ENCODE measurements around the gene TLL1. TPM values are rescaled to one million over a fixed set of nuclear protein-coding genes. Genes with fewer than 3 reads are reported as not detected.

Gene TLL1
- polyA plus RNA-seq, 2 of the 4 experiments (the other 2 are of a cell fraction) = 0.01 to 0.13 TPM

DNA sequence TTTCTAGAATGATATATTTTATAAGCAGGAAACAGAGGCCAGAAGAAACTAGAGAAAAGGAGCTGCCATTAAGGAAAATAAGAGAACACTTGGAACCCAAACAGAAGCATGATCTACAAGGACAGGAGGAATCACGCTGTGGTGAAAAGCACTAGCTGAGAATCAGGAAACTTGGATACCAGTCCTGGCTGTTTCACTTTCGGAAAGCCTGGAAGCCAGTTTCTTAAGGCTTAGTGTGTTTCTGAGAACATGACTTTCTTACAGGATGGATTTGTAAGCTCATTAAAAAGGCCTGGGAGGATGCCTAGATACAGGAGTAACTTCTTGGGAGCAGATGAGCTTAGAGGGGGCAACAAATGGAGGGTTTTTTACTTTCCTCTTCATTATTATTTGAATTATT is 36.9 kb downstream of the TLL1 start (continued):
- no peak for TF ChIP-seq POLR2AphosphoS2 (conservative IDR thresholded peaks at IDR 0.05; ENCODE audit: low read length)

DNA sequence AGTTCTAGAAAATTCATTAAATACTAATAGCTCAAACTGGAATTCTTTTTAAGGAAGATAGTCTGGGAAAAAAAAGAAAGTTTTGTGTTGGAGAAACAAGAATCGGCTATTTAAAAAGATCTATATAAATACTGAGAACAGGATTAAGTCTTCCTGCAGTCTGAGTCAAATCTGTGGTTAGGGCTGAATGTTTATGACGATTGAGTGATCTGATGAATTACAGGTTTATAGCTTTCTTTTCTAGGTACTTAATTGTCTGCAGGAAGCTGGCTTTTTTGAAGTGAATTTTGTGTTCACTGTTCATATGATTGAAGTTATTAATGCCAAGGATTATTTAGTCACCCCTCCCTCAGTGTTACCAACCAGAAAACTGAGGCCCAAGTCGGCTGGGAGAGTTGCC is 42.2 kb downstream of the TLL1 start:
- WGBS (ENCODE audit: missing lambda C conversion rate) = 6% methylated on average over 3 of the region's 3 CpGs

DNA sequence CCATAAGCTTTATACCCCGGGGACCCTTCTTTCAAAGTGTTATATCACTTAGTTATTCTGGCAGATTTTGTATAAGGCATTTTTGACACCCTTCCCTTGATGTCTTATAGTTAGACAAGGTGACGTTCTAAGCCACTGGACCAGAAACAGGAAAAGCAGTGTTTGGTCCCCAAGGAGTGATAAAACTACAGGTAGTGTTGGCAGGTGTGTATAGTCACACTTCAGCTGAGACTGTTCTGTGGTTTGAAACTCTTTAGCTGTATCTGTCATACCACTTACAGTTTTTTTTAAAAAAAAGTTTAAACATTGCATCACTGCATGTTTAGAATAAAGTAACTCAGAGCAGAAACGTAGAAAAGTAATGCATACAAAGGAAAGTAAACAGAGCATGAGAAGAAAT is 48.5 kb downstream of the TLL1 start:
- Histone ChIP-seq H3K4me1 (no peaks in the 10 kb centered on the region), H3K4me3 (no peak overlapping the region), H3K4me2 (no peak overlapping the region), H3K9me3 (no peaks in the 10 kb centered on the region), H3K27ac (no peak overlapping the region)
- CTCF ChIA-PET = no interaction called here
- TF ChIP-seq CEBPB (IDR thresholded peaks at IDR 0.05) (no peak), RARB (CRISPR knock-in tag; IDR thresholded peaks at IDR 0.05) (no peak), BHLHE40 (IDR thresholded peaks at IDR 0.05; ENCODE audit: low read depth, low read length) (no peak), MAFK (IDR thresholded peaks at IDR 0.05; ENCODE audit: partially characterized antibody) (no peak), CBX2 (IDR thresholded peaks at IDR 0.05; ENCODE audit: borderline replicate concordance, low read depth) (no peak), EHMT2 (IDR thresholded peaks at IDR 0.05; ENCODE audit: low read depth) (no peak), JUNB (IDR thresholded peaks at IDR 0.05) (no peak), HDAC2 (IDR thresholded peaks at IDR 0.05) (no peak), JUN (IDR thresholded peaks at IDR 0.05) (no peak), CBX8 (IDR thresholded peaks at IDR 0.05) (no peak), POLR2AphosphoS2 (conservative IDR thresholded peaks at IDR 0.05; ENCODE audit: low read length) (no peak), RFX5 (IDR thresholded peaks at IDR 0.05) (no peak), POLR2A (IDR thresholded peaks at IDR 0.05; ENCODE audit: low read length) (no peak), NR3C1 (IDR thresholded peaks at IDR 0.05) (no peak), FOSL2 (IDR thresholded peaks at IDR 0.05) (no peak), FOSL2 (CRISPR knock-in tag; IDR thresholded peaks at IDR 0.05) (no peak), ZFP36 (IDR thresholded peaks at IDR 0.05; ENCODE audit: borderline replicate concordance, partially characterized antibody) (no peak)
- TF ChIP-seq, protein P1, sequence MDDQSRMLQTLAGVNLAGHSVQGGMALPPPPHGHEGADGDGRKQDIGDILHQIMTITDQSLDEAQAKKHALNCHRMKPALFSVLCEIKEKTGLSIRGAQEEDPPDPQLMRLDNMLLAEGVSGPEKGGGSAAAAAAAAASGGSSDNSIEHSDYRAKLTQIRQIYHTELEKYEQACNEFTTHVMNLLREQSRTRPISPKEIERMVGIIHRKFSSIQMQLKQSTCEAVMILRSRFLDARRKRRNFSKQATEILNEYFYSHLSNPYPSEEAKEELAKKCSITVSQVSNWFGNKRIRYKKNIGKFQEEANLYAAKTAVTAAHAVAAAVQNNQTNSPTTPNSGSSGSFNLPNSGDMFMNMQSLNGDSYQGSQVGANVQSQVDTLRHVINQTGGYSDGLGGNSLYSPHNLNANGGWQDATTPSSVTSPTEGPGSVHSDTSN (IDR thresholded peaks at IDR 0.05) = no peak
- POLR2A ChIA-PET = no interaction called here
- 3% methylated on average over 3 of the region's 3 CpGs for WGBS (ENCODE audit: missing lambda C conversion rate)
- DNase-seq (ENCODE audit: low read depth in 1 of 2, low spot score in 1 of 2) (no peak), FAIRE-seq (no peak), ATAC-seq (no peak)

More for the DNA sequence above, 42.2 kb downstream of the TLL1 start:
- Histone ChIP-seq H3K4me1 (no peaks in the 10 kb centered on the region), H3K27ac (no peak overlapping the region), H3K4me2 (no peak overlapping the region), H3K4me3 (no peak overlapping the region), H3K9me3 (no peaks in the 10 kb centered on the region)
- FAIRE-seq (no peak), DNase-seq (ENCODE audit: low read depth in 1 of 2, low spot score in 1 of 2) (no peak), ATAC-seq (no peak)
- ChIA-PET CTCF (no interaction called here), POLR2A (no interaction called here)
- no peak for TF ChIP-seq BHLHE40 (IDR thresholded peaks at IDR 0.05; ENCODE audit: low read depth, low read length)
- TF ChIP-seq, protein P2, sequence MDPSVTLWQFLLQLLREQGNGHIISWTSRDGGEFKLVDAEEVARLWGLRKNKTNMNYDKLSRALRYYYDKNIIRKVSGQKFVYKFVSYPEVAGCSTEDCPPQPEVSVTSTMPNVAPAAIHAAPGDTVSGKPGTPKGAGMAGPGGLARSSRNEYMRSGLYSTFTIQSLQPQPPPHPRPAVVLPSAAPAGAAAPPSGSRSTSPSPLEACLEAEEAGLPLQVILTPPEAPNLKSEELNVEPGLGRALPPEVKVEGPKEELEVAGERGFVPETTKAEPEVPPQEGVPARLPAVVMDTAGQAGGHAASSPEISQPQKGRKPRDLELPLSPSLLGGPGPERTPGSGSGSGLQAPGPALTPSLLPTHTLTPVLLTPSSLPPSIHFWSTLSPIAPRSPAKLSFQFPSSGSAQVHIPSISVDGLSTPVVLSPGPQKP (IDR thresholded peaks at IDR 0.05; ENCODE audit: low read depth, low read length) = no peak
- no peak for TF ChIP-seq SREBF2 (IDR thresholded peaks at IDR 0.05)
- no peak for TF ChIP-seq NR3C1 (IDR thresholded peaks at IDR 0.05)
- TF ChIP-seq KDM1A (IDR thresholded peaks at IDR 0.05; ENCODE audit: low read depth) = no peak
- TF ChIP-seq HEYL (CRISPR knock-in tag; IDR thresholded peaks at IDR 0.05) = no peak
- no peak for TF ChIP-seq MAFK (IDR thresholded peaks at IDR 0.05; ENCODE audit: partially characterized antibody)
- TF ChIP-seq FOSB (CRISPR knock-in tag; IDR thresholded peaks at IDR 0.05) = no peak
- TF ChIP-seq CBX2 (IDR thresholded peaks at IDR 0.05; ENCODE audit: borderline replicate concordance, low read depth) = no peak
- no peak for TF ChIP-seq SMC3 (IDR thresholded peaks at IDR 0.05)
- no peak for TF ChIP-seq RAD21 (conservative IDR thresholded peaks at IDR 0.05 in 1 of 2, IDR thresholded peaks at IDR 0.05 in 1 of 2)
- no peak for TF ChIP-seq POLR2A (IDR thresholded peaks at IDR 0.05; ENCODE audit: low read length)

Data from A549 (cell line).